Activated naive CD4-positive, alpha-beta T cell treated with anti-CD3 and anti-CD28 coated beads for 36 hours (primary cell): Measurements from ENCODE around the gene GNL3. TPM values are rescaled to one million over a fixed set of nuclear protein-coding genes. Genes with fewer than 3 reads are reported as not detected.
A peak's percentile ranks its signal among the peaks of the same experiment; 100 is the strongest.
"Not testable (repeated sequence)": the region's sequence is repeated elsewhere in the genome, so short reads cannot be mapped to it uniquely, and the experiment has no call there.

Source experiments
- CTCF ChIA-PET: fragments of 350-600 bp; sonication (Branson Sonifier 250); formaldehyde crosslinking; loops from one replicate; lab custom pipeline; 2021; ENCODE audit warnings: antibody characterized with exemption; lab: Charles Lee
- DNase-seq: peaks from one replicate; pipeline ENCODE4 v3.0.0-alpha.2; 2020
- H3K27ac Mint-ChIP-seq: one replicate; pipeline ENCODE4 v1.8.0; 2021; ENCODE audit warnings: mild to moderate bottlenecking, mixed read lengths
- H3K27me3 Mint-ChIP-seq: one replicate; pipeline ENCODE4 v1.8.0; 2021; ENCODE audit warnings: low read depth, mixed read lengths
- H3K36me3 Mint-ChIP-seq: one replicate; pipeline ENCODE4 v1.8.0; 2021; ENCODE audit warnings: low read depth, mixed read lengths
- H3K4me1 Mint-ChIP-seq: one replicate; pipeline ENCODE4 v1.8.0; 2021; ENCODE audit warnings: low read depth, mixed read lengths
- H3K4me3 Mint-ChIP-seq: one replicate; pipeline ENCODE4 v1.8.0; 2021; ENCODE audit warnings: mild to moderate bottlenecking, moderate library complexity, mixed read lengths
- H3K9me3 Mint-ChIP-seq: one replicate; pipeline ENCODE4 v1.8.0; 2021; ENCODE audit warnings: mixed read lengths
- intact Hi-C: fragments of 100-400 bp; cut with micrococcal nuclease; formaldehyde crosslinking; loops from one replicate; pipeline ENCODE4 v1.15.1; 2023
- total RNA-seq, 2 experiments: library from RNA; stranded (reverse); gene quantifications; one replicate each; pipeline ENCODE4 v1.2.3, GENCODE V29; 2021

Gene GNL3
- total RNA-seq, 2 experiments from 2014 or later: 195 to 197 TPM

DNA sequence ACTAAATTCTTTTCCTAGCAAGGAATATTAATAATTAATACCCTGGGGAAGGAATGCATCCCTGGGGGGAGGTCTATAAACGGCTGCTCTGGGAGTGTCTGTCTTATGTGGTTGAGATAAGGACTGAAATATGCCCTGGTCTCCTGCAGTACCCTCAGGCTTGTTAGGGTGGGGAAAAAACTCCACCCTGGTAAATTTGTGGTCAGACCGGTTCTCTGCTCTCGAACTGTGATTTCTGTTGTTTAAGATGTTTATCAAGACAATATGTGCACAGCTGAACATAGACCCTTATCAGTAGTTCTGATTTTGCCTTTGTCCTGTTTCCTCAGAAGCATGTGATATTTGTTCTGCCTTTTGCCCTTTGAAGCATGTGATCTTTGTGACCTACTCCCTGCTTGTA, 42.9 kb downstream of the GNL3 start:
- intact Hi-C loops, H3K27me3 Mint-ChIP-seq, H3K27ac Mint-ChIP-seq, DNase-seq, H3K4me3 Mint-ChIP-seq: not testable (repeated sequence)
- CTCF ChIA-PET: interaction anchor here (0.7 kb wide), 1 partner anchor 9 kb away, joined by 4 read pairs; no protein-coding TSS in a partner anchor
- peaks cover 21% of the 10 kb centered on the region for H3K9me3 Mint-ChIP-seq
- H3K36me3 Mint-ChIP-seq: peaks cover 46% of the 10 kb centered on the region
- H3K4me1 Mint-ChIP-seq: peaks cover 12% of the 10 kb centered on the region

GRCh38 chr3:52730681-52731080, 44.8 kb downstream of the GNL3 start:
- Mint-ChIP-seq H3K4me3 (no peak overlapping the region), H3K9me3 (peaks cover 22% of the 10 kb centered on the region), H3K4me1 (peaks cover 12% of the 10 kb centered on the region), H3K27me3 (no peaks in the 10 kb centered on the region), H3K36me3 (peaks cover 60% of the 10 kb centered on the region), H3K27ac (no peak overlapping the region)
- DNase-seq: peak; percentile 14
- CTCF ChIA-PET: interaction anchor here (0.6 kb wide), 1 partner anchor 1021 kb away, joined by 3 read pairs; no protein-coding TSS in a partner anchor
- intact Hi-C loops: no loop called here

DNA sequence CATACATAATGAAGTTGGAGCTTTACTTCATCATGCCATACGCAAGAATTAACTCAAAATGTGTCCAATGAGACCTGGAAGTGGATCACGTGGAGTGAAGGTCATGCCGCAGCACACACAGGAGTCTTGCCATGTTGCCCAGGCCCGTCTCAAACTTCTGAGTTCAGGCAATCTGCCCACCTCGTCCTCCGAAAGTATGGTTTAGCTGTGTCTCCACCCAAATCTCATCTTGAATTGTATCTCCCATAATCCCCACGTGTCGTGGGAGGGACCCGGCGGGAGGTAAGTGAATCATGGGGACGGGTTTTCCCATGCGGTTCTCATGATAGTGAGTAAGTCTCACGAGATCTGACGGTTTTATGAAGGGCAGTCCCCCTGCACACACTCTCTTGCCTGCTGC, 45.8 kb downstream of the GNL3 start:
- DNase-seq: no peak
- Mint-ChIP-seq H3K4me3 (no peak overlapping the region), H3K27me3 (no peaks in the 10 kb centered on the region), H3K9me3 (peaks cover 22% of the 10 kb centered on the region), H3K36me3 (peaks cover 61% of the 10 kb centered on the region), H3K27ac (no peak overlapping the region), H3K4me1 (peaks cover 12% of the 10 kb centered on the region)
- intact Hi-C loops: no loop called here
- CTCF ChIA-PET: interaction anchor here (0.6 kb wide), 2 partner anchors 273 to 545 kb away, joined by 3 read pairs; no protein-coding TSS in a partner anchor

GRCh38 chr3:52733256-52733891, 47.5 kb downstream of the GNL3 start:
- peaks cover 12% of the 10 kb centered on the region for H3K4me1 Mint-ChIP-seq
- CTCF ChIA-PET: interaction anchor here (0.5 kb wide), 1 partner anchor 22 kb away, joined by 3 read pairs; no protein-coding TSS in a partner anchor
- H3K36me3 Mint-ChIP-seq: peaks cover 61% of the 10 kb centered on the region
- H3K27me3 Mint-ChIP-seq: no peaks in the 10 kb centered on the region
- intact Hi-C loops: no loop called here
- no peak overlapping the region for H3K4me3 Mint-ChIP-seq
- H3K9me3 Mint-ChIP-seq: peaks cover 21% of the 10 kb centered on the region
- DNase-seq: no peak
- H3K27ac Mint-ChIP-seq: no peak overlapping the region

GRCh38 chr3:52739730-52740129, 53.9 kb downstream of the GNL3 start:
- CTCF ChIA-PET: interaction anchor here (0.6 kb wide), 1 partner anchor 24 kb away, joined by 5 read pairs; no protein-coding TSS in a partner anchor
- Mint-ChIP-seq H3K27me3 (no peaks in the 10 kb centered on the region), H3K36me3 (peaks cover 19% of the 10 kb centered on the region), H3K9me3 (no peaks in the 10 kb centered on the region), H3K4me3 (no peak overlapping the region), H3K27ac (no peak overlapping the region), H3K4me1 (no peaks in the 10 kb centered on the region)
- no peak for DNase-seq
- intact Hi-C loops: no loop called here

DNA sequence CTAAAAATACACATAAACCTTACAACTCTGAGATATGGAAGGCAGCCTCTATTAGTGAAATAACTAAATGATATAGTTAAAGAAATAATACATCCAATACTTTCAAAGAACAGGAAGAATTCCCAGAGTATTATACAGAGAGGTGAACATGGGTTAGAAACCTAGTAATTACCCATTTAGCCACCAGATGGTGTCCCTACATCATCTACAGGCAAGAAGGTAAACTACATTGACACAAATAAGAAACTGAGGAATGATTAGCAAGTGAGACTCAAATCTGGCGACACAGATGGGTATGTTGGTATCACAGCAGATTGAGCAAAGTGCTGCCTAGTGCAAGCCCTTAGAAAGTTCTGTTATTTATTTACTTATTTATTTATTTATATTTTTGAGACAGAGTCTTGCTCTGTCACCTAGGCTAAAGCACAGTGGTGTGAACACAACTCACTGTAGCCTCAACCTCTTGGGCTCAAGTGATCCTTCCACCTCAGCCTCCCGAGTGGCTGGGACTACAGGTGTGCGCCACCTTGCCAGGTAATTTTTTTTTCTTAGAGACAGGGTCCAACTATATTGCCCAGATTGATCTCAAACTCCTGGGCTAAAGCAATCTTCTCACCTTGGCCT, 56.7 kb downstream of the GNL3 start:
- H3K27ac Mint-ChIP-seq: no peak overlapping the region
- intact Hi-C loops: loop anchor here (1.0 to 2.0 kb wide), 4 partner anchors 78 to 454 kb away; no protein-coding TSS in a partner anchor
- no peaks in the 10 kb centered on the region for H3K27me3 Mint-ChIP-seq
- no peak for DNase-seq
- no peaks in the 10 kb centered on the region for H3K4me1 Mint-ChIP-seq
- CTCF ChIA-PET: interaction anchor here (0.6 to 1.1 kb wide), 7 partner anchors 41 to 339 kb away, joined by 3 to 5 read pairs (median 3); no protein-coding TSS in a partner anchor
- H3K36me3 Mint-ChIP-seq: peaks cover 13% of the 10 kb centered on the region
- H3K9me3 Mint-ChIP-seq: no peaks in the 10 kb centered on the region
- H3K4me3 Mint-ChIP-seq: no peak overlapping the region

GRCh38 chr3:52743152-52743551, 57.3 kb downstream of the GNL3 start:
- DNase-seq: no peak
- H3K27ac Mint-ChIP-seq: no peak overlapping the region
- no peaks in the 10 kb centered on the region for H3K4me1 Mint-ChIP-seq
- H3K36me3 Mint-ChIP-seq: peaks cover 13% of the 10 kb centered on the region
- no peaks in the 10 kb centered on the region for H3K9me3 Mint-ChIP-seq
- H3K4me3 Mint-ChIP-seq: no peak overlapping the region
- CTCF ChIA-PET: interaction anchor here (0.9 to 1.1 kb wide), 5 partner anchors 78 to 339 kb away, joined by 3 to 5 read pairs (median 4); no protein-coding TSS in a partner anchor
- no peaks in the 10 kb centered on the region for H3K27me3 Mint-ChIP-seq
- intact Hi-C loops: loop anchor here (2.0 kb wide), 1 partner anchor 454 kb away; no protein-coding TSS in a partner anchor

GRCh38 chr3:52743721-52744120, 57.9 kb downstream of the GNL3 start:
- Mint-ChIP-seq H3K4me3 (no peak overlapping the region), H3K9me3 (no peaks in the 10 kb centered on the region), H3K4me1 (no peaks in the 10 kb centered on the region), H3K27ac (no peak overlapping the region), H3K27me3 (no peaks in the 10 kb centered on the region), H3K36me3 (peaks cover 19% of the 10 kb centered on the region)
- CTCF ChIA-PET: interaction anchor here (0.9 to 1.1 kb wide), 5 partner anchors 77 to 338 kb away, joined by 3 to 5 read pairs (median 4); no protein-coding TSS in a partner anchor
- intact Hi-C loops: loop anchor here (2.0 kb wide), 1 partner anchor 453 kb away; no protein-coding TSS in a partner anchor
- no peak for DNase-seq

Other genes starting within 250 kb of the GNL3 start
- not detected for gene SEMA3G, start 240.9 kb upstream of the GNL3 start, total RNA-seq
- gene TNNC1, start 232.0 kb upstream of the GNL3 start, total RNA-seq: 1 to 10 TPM; 7.2 to 7.6 TPM
- gene NISCH, start 230.4 kb upstream of the GNL3 start, total RNA-seq: 10 to 100 TPM; 50.4 to 52.5 TPM
- under 1 TPM; 0.10 to 0.17 TPM for gene STAB1, start 190.7 kb upstream of the GNL3 start, total RNA-seq
- gene NT5DC2, start 152.2 kb upstream of the GNL3 start, total RNA-seq: 10 to 100 TPM; 20.4 to 20.8 TPM
- 10 to 100 TPM; 12.3 to 13.1 TPM for gene UQCC5, start 149.4 kb upstream of the GNL3 start, total RNA-seq
- gene PBRM1, start 119 bp upstream of the GNL3 start, total RNA-seq: 10 to 100 TPM; 49.9 to 57.7 TPM
- gene GLT8D1, start 19.8 kb downstream of the GNL3 start, total RNA-seq: 10 to 100 TPM; 24.5 to 25.4 TPM
- gene SPCS1, start 20.1 kb downstream of the GNL3 start, total RNA-seq: 100 to 1,000 TPM; 118 to 123 TPM
- gene NEK4, start 84.9 kb downstream of the GNL3 start, total RNA-seq: 10 to 100 TPM; 12.8 to 15.3 TPM
- gene ITIH1, start 91.6 kb downstream of the GNL3 start, total RNA-seq: not detected
- not detected for gene ITIH3, start 108.8 kb downstream of the GNL3 start, total RNA-seq
- 1 to 10 TPM; 1.6 to 2.2 TPM for gene ITIH4, start 144.6 kb downstream of the GNL3 start, total RNA-seq
- under 1 TPM in 1 of 2 experiments, not detected in 1; 0.57 TPM for gene MUSTN1, start 149.0 kb downstream of the GNL3 start, total RNA-seq
- 1 to 10 TPM; 7.7 to 9.7 TPM for gene STIMATE, start 211.5 kb downstream of the GNL3 start, total RNA-seq